Lung (tissue), 12 donors: ENCODE results near the gene KLK6. TPM values are rescaled to one million over a fixed set of nuclear protein-coding genes. Genes with fewer than 3 reads are reported as not detected.

Source experiments
- ATAC-seq: fragments of 200-7000 bp; cut with Tn5 transposase; one replicate; pipeline ENCODE4 v1.9.1; 2020; ENCODE audit warnings: moderate number of reproducible peaks; ENCODE audit not compliant: insufficient read depth, low FRiP score
- DNase-seq, 3 donors: peaks; one replicate each; pipeline ENCODE4 v3.0.0-alpha.2; 2013 to 2017
- H3K27ac ChIP-seq, 2 donors: one replicate each; pipeline ENCODE4 v1.5.1; 2013; ENCODE audit warnings: mild to moderate bottlenecking in 2 of 2, moderate library complexity in 2 of 2, control low read depth in 1 of 2, inconsistent platforms in 1 of 2, low read depth in 1 of 2, low read length in 1 of 2
- H3K27me3 ChIP-seq, 3 donors: one replicate each; pipeline ENCODE4 v1.5.1; 2013; ENCODE audit warnings: low read length in 2 of 3; ENCODE audit not compliant: control insufficient read depth in 3 of 3, insufficient read depth in 3 of 3
- H3K36me3 ChIP-seq, 4 donors: one replicate each; pipeline ENCODE4 v1.5.1; 2013; ENCODE audit warnings: low read length in 4 of 4, mild to moderate bottlenecking in 1 of 4, moderate library complexity in 1 of 4; ENCODE audit not compliant: control insufficient read depth in 4 of 4, insufficient read depth in 4 of 4
- H3K4me1 ChIP-seq, 5 donors: one replicate each; pipeline ENCODE4 v1.5.1; 2013; ENCODE audit warnings: low read length in 5 of 5, mild to moderate bottlenecking in 2 of 5, moderate library complexity in 1 of 5; ENCODE audit not compliant: control insufficient read depth in 5 of 5, insufficient read depth in 5 of 5
- H3K4me3 ChIP-seq: one replicate; pipeline ENCODE4 v1.5.1; 2013; ENCODE audit warnings: mild to moderate bottlenecking, control low read depth, moderate library complexity
- H3K9ac ChIP-seq, 2 donors: one replicate each; pipeline ENCODE4 v1.5.1; 2013; ENCODE audit warnings: low read length in 2 of 2, control low read depth in 1 of 2; ENCODE audit not compliant: insufficient read depth in 1 of 2
- H3K9me3 ChIP-seq, 4 donors: one replicate each; pipeline ENCODE4 v1.5.1; 2013; ENCODE audit warnings: low read length in 3 of 4, mild to moderate bottlenecking in 1 of 4, moderate library complexity in 1 of 4; ENCODE audit not compliant: control insufficient read depth in 4 of 4, insufficient read depth in 3 of 4
- WGBS, 2 donors: extraction: QIAGEN DNeasy Blood & Tissue Kit; methylation state at CpG; one replicate each; pipeline ENCODE4 v1.1.7; 2013; 5-methylcytosine and 5-hydroxymethylcytosine counted together
- polyA plus RNA-seq, 2 donors: library from polyadenylated mRNA; stranded (reverse); fragments of 200-250 nt; gene quantifications; one replicate each; pipeline ENCODE4 v1.2.1, GENCODE V29; 2013
- total RNA-seq, 2 donors: library from RNA; depleted of rRNA in 1 of 2; stranded (reverse); fragments of >200 nt in 1 of 2; gene quantifications; one replicate each; pipeline ENCODE4 v1.2.1, GENCODE V29; 2014 to 2021
- TF ChIP-seq, protein P1 (sequence below): IDR thresholded peaks from 2 replicates; pipeline ENCODE4 v1.5.1; 2012; ENCODE audit warnings: mild to moderate bottlenecking; ENCODE audit errors: control extremely low read depth, extremely low read depth
- donor health status: control.
- donor health status: control.
- donor health status: Bipolar disorder and iron deficiency.
- donor health status: healthy.
- donor health status: DM: yes; HTN: yes; CAD: no.

The KLK6 gene
- total and polyA plus RNA-seq, 4 donors, result not detected

DNA sequence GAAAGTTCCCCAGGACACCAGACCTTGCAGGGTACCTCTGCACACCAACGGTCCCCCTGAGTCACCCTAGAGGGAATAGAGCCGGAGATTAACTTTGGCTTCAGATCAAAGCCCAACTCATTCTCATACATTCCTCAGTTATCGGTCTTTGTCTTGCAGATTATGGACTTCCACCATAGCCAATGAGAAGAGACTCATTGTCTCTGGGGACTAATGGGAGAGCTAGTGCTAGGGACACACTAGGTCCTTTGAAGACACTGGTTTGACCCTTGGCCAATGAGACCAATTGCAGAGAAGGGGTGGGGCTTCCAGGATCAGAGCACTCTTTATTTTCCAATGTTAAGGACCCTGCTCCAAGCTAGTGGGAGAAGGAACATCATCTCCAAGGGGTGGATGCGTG is 8.2 kb upstream of the KLK6 start:
- Histone ChIP-seq H3K4me1 (peaks cover 0 to 3% (median 0%) of the 10 kb centered on the region in 5 donors), H3K27me3 (peaks cover 0 to 5% (median 2%) of the 10 kb centered on the region in 3 donors), H3K9ac (no peak overlapping the region), H3K9me3 (no peaks in the 10 kb centered on the region), H3K4me3 (no peak overlapping the region), H3K36me3 (no peaks in the 10 kb centered on the region), H3K27ac (no peak overlapping the region)
- TF ChIP-seq, protein P1, sequence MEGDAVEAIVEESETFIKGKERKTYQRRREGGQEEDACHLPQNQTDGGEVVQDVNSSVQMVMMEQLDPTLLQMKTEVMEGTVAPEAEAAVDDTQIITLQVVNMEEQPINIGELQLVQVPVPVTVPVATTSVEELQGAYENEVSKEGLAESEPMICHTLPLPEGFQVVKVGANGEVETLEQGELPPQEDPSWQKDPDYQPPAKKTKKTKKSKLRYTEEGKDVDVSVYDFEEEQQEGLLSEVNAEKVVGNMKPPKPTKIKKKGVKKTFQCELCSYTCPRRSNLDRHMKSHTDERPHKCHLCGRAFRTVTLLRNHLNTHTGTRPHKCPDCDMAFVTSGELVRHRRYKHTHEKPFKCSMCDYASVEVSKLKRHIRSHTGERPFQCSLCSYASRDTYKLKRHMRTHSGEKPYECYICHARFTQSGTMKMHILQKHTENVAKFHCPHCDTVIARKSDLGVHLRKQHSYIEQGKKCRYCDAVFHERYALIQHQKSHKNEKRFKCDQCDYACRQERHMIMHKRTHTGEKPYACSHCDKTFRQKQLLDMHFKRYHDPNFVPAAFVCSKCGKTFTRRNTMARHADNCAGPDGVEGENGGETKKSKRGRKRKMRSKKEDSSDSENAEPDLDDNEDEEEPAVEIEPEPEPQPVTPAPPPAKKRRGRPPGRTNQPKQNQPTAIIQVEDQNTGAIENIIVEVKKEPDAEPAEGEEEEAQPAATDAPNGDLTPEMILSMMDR, result no peak
- DNase-seq (no peak), ATAC-seq (no peak)
- WGBS, 2 donors, result 77 to 91% methylated on average over 4 of the region's 4 CpGs

DNA sequence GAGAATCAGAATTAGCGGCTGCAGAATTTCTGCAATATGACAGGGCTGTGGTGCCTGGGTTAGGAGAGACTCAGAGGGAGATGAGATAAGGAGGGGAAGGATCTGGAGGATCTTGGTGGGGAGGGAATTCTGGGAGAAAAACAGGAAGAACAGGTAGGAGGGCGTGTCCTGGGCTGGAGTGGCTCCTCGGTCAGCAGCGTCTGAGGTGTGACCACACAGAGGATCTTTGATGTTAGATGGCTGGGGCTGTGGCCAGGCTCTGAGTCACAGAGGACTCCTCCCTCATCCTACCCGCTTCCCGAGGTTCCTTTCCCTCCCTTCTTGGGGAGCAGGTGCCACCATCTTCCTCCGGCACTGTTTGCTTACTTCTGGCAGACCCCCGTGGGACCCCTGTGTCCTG is 6.4 kb upstream of the KLK6 start:
- WGBS, 2 donors, result 17 to 26% methylated on average over 8 of the region's 8 CpGs
- DNase-seq, result peak; percentile 22 to 48 (median 37)
- ATAC-seq, result no peak

DNA sequence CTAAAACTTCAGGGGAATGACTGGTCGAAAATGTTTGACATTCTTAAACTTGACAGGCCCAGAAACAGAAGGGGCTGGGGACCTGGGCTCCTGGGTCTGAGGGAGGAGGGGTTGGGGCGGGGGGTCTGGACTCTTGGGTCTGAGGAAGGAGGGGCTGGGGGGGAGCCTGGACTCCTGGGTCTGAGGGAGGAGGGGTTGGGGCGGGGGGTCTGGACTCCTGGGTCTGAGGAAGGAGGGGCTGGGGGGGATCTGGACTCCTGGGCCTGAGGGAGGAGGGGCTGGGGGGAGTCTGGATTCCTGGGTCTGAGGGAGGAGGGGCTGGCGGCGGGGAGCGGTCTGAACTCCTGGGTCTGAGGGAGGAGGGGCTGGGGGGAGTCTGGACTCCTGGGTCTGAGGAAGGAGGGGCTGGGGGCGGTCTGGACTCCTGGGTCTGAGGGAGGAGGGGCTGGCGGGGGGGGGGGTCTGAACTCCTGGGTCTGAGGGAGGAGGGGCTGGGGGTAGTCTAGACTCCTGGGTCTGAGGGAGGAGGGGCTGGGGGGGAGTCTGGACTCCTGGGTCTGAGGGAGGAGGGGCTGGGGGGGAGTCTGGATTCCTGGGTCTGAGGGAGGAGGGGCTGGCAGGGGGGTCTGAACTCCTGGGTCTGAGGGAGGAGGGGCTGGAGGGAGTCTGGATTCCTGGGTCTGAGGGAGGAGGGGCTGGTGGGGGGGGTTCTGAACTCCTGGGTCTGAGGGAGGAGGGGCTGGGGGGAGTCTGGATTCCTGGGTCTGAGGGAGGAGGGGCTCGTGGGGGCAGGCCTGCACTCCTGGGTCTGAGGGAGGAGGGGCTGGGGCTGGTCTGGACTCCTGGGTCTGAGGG is 5.5 kb upstream of the KLK6 start:
- no peak for ATAC-seq
- TF ChIP-seq, protein P1, result no peak

More for the DNA sequence above, 6.4 kb upstream of the KLK6 start:
- Histone ChIP-seq H3K36me3 (no peaks in the 10 kb centered on the region), H3K27me3 (peaks cover 0 to 2% (median 2%) of the 10 kb centered on the region in 3 donors), H3K4me1 (peaks cover 0 to 3% (median 0%) of the 10 kb centered on the region in 5 donors), H3K27ac (no peak overlapping the region), H3K9ac (no peak overlapping the region), H3K9me3 (no peaks in the 10 kb centered on the region), H3K4me3 (no peak overlapping the region)
- TF ChIP-seq, protein P1, result no peak

More for the DNA sequence above, 5.5 kb upstream of the KLK6 start:
- peaks cover 0 to 3% (median 0%) of the 10 kb centered on the region in 5 donors for H3K4me1 ChIP-seq
- H3K4me3 ChIP-seq, result no peak overlapping the region
- peak; percentile 8 to 30 (median 17) for DNase-seq
- no peak overlapping the region for H3K9ac ChIP-seq
- H3K36me3 ChIP-seq, result no peaks in the 10 kb centered on the region
- no peak overlapping the region for H3K27ac ChIP-seq
- H3K27me3 ChIP-seq, result peaks cover 0 to 2% (median 0%) of the 10 kb centered on the region in 3 donors
- 47 to 63% methylated on average over 4 to 9 of the region's 9 CpGs for WGBS, 2 donors
- H3K9me3 ChIP-seq, result no peaks in the 10 kb centered on the region
